GM21786 (cell line): Measurements from ENCODE around the gene PDE6A.
"Not testable (repeated sequence)": the region's sequence is repeated elsewhere in the genome, so short reads cannot be mapped to it uniquely, and the experiment has no call there.

ENCODE experiments used
- ATAC-seq: cut with Tn5 transposase; IDR thresholded peaks from one replicate; pipeline ENCODE4 v1.9.1; 2021; ENCODE audit not compliant: unreplicated experiment

The PDE6A gene

GRCh38 chr5:149898811-149899210 lies 45.8 kb downstream of the PDE6A start:
- no peak for ATAC-seq

GRCh38 chr5:149895416-149896345 lies 48.9 kb downstream of the PDE6A start:
- no peak for ATAC-seq

GRCh38 chr5:149894237-149894636 lies 50.4 kb downstream of the PDE6A start:
- no peak for ATAC-seq

- no peak for ATAC-seq
Observed at GRCh38 chr5:149893403-149893931, 51.1 kb downstream of the PDE6A start.

- no peak for ATAC-seq
Observed at GRCh38 chr5:149892594-149892993, 52.0 kb downstream of the PDE6A start.

- ATAC-seq = no peak
Observed at GRCh38 chr5:149888280-149888679, 56.3 kb downstream of the PDE6A start.

GRCh38 chr5:149887622-149888183 lies 56.9 kb downstream of the PDE6A start:
- no peak for ATAC-seq

GRCh38 chr5:149886692-149887470 lies 57.7 kb downstream of the PDE6A start:
- ATAC-seq = no peak

GRCh38 chr5:149886060-149886459 lies 58.5 kb downstream of the PDE6A start:
- ATAC-seq = no peak

GRCh38 chr5:149885513-149885912 lies 59.1 kb downstream of the PDE6A start:
- no peak for ATAC-seq

GRCh38 chr5:149883550-149883949 lies 61.0 kb downstream of the PDE6A start:
- no peak for ATAC-seq

- ATAC-seq = not testable (repeated sequence)
Observed at GRCh38 chr5:149882633-149883032, 62.0 kb downstream of the PDE6A start.

GRCh38 chr5:149881874-149882273 lies 62.7 kb downstream of the PDE6A start:
- no peak for ATAC-seq

- no peak for ATAC-seq
Observed at GRCh38 chr5:149881069-149881622, 63.4 kb downstream of the PDE6A start.

GRCh38 chr5:149879593-149879992 lies 65.0 kb downstream of the PDE6A start:
- ATAC-seq = not testable (repeated sequence)

GRCh38 chr5:149878371-149878770 lies 66.2 kb downstream of the PDE6A start:
- no peak for ATAC-seq

GRCh38 chr5:149873896-149874295 lies 70.7 kb downstream of the PDE6A start:
- no peak for ATAC-seq

GRCh38 chr5:149872351-149873040 lies 72.1 kb downstream of the PDE6A start:
- ATAC-seq = no peak

GRCh38 chr5:149871471-149871870 lies 73.1 kb downstream of the PDE6A start:
- no peak for ATAC-seq

GRCh38 chr5:149870697-149871096 lies 73.9 kb downstream of the PDE6A start:
- no peak for ATAC-seq
